Measurements from ENCODE around the gene ADORA1.
A peak's percentile ranks its signal among the peaks of the same experiment; 100 is the strongest.

The ADORA1 gene

GRCh38 chr1:203146537-203146936, 19.0 kb downstream of the ADORA1 start:
- no peak for TF ChIP-seq CTCF (IDR thresholded peaks at IDR 0.05; ENCODE audit: insufficient read depth, low read depth, low read length, missing control alignments)

GRCh38 chr1:203147376-203147775, 19.9 kb downstream of the ADORA1 start:
- H3K4me3 ChIP-seq (ENCODE audit: low read depth, low read length), result no peak overlapping the region
- DNase-seq (ENCODE audit: low read depth), result no peak
- no peak for TF ChIP-seq CTCF (IDR thresholded peaks at IDR 0.05; ENCODE audit: insufficient read depth, low read depth, low read length, missing control alignments)

More at GRCh38 chr1:203146537-203146936, 19.0 kb downstream of the ADORA1 start:
- no peak for DNase-seq (ENCODE audit: low read depth)
- H3K4me3 ChIP-seq (ENCODE audit: low read depth, low read length), result no peak overlapping the region

- TF ChIP-seq CTCF (IDR thresholded peaks at IDR 0.05; ENCODE audit: insufficient read depth, low read depth, low read length, missing control alignments), result peak; percentile 48
- DNase-seq (ENCODE audit: low read depth), result no peak
- no peak overlapping the region for H3K4me3 ChIP-seq (ENCODE audit: low read depth, low read length)
These were observed 20.6 kb downstream of the ADORA1 start for GRCh38 chr1:203148127-203148526.

GRCh38 chr1:203148579-203148978, 21.1 kb downstream of the ADORA1 start:
- TF ChIP-seq CTCF (IDR thresholded peaks at IDR 0.05; ENCODE audit: insufficient read depth, low read depth, low read length, missing control alignments), result no peak
- H3K4me3 ChIP-seq (ENCODE audit: low read depth, low read length), result no peak overlapping the region
- no peak for DNase-seq (ENCODE audit: low read depth)

GRCh38 chr1:203149188-203149840, 21.8 kb downstream of the ADORA1 start:
- H3K4me3 ChIP-seq (ENCODE audit: low read depth, low read length), result no peak overlapping the region
- TF ChIP-seq CTCF (IDR thresholded peaks at IDR 0.05; ENCODE audit: insufficient read depth, low read depth, low read length, missing control alignments), result no peak
- no peak for DNase-seq (ENCODE audit: low read depth)

- no peak for DNase-seq (ENCODE audit: low read depth)
- no peak for TF ChIP-seq CTCF (IDR thresholded peaks at IDR 0.05; ENCODE audit: insufficient read depth, low read depth, low read length, missing control alignments)
- H3K4me3 ChIP-seq (ENCODE audit: low read depth, low read length), result no peak overlapping the region
These were observed 23.2 kb downstream of the ADORA1 start for GRCh38 chr1:203150511-203151297.
